ENCODE results near the gene LRRC3B. TPM values are rescaled to one million over a fixed set of nuclear protein-coding genes. Genes with fewer than 3 reads are reported as not detected.

LRRC3B gene
- total and polyA plus RNA-seq, 2 donors from 2014 or later, result 0.19 TPM; not detected in 1

DNA sequence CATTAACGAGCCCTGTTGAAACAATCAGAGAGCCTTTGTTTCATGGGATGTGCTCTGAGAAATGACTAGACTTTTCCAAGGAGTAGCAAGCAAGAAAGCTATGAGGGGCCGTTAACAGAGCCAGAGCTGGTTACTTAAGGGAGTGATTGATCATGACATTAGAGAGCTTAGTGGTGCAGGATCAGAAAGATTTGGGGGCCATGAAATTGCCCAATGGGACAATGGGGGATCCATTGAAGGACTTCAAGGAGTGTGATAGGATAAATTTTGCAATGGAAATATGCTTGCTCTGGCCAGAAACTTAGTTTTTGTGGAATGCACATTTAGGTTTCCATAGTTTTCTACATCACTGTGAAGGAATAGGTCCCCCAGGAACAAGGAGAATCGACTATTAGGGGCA is 45.6 kb downstream of the LRRC3B start:
- no peaks in the 10 kb centered on the region for H3K9me3 ChIP-seq (ENCODE audit: control insufficient read depth in 2 of 3, insufficient read depth in 1 of 3, low read length in 3 of 3)
- H3K9ac ChIP-seq (ENCODE audit: low read length in 3 of 3), result no peak overlapping the region
- H3K27me3 ChIP-seq (ENCODE audit: control insufficient read depth, insufficient read depth, low read length), result no peaks in the 10 kb centered on the region
- intact Hi-C loops (cut with DNase I), result no loop called here
- H3K27ac ChIP-seq (ENCODE audit: low read depth in 2 of 2, low read length in 2 of 2), result no peak overlapping the region
- FAIRE-seq (no peak), DNase-seq (no peak)
- TF ChIP-seq, protein P1, sequence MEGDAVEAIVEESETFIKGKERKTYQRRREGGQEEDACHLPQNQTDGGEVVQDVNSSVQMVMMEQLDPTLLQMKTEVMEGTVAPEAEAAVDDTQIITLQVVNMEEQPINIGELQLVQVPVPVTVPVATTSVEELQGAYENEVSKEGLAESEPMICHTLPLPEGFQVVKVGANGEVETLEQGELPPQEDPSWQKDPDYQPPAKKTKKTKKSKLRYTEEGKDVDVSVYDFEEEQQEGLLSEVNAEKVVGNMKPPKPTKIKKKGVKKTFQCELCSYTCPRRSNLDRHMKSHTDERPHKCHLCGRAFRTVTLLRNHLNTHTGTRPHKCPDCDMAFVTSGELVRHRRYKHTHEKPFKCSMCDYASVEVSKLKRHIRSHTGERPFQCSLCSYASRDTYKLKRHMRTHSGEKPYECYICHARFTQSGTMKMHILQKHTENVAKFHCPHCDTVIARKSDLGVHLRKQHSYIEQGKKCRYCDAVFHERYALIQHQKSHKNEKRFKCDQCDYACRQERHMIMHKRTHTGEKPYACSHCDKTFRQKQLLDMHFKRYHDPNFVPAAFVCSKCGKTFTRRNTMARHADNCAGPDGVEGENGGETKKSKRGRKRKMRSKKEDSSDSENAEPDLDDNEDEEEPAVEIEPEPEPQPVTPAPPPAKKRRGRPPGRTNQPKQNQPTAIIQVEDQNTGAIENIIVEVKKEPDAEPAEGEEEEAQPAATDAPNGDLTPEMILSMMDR (IDR thresholded peaks at IDR 0.05; ENCODE audit: borderline replicate concordance, extremely low read depth, insufficient read depth), result no peak
- H3K36me3 ChIP-seq (ENCODE audit: control insufficient read depth in 2 of 3, insufficient read depth in 3 of 3, low read length in 3 of 3), result no peaks in the 10 kb centered on the region
- no peak overlapping the region for H3K4me3 ChIP-seq (ENCODE audit: low read length in 3 of 3)
- no peaks in the 10 kb centered on the region for H3K4me1 ChIP-seq (ENCODE audit: control insufficient read depth in 2 of 3, insufficient read depth in 2 of 3, low read depth in 1 of 3, low read length in 3 of 3)

- intact Hi-C loops (cut with DNase I), result no loop called here
- DNase-seq (no peak), FAIRE-seq (no peak)
- Histone ChIP-seq H3K27me3 (ENCODE audit: control insufficient read depth, insufficient read depth, low read length) (no peaks in the 10 kb centered on the region), H3K9ac (ENCODE audit: low read length in 3 of 3) (no peak overlapping the region), H3K4me1 (ENCODE audit: control insufficient read depth in 2 of 3, insufficient read depth in 2 of 3, low read depth in 1 of 3, low read length in 3 of 3) (no peaks in the 10 kb centered on the region), H3K9me3 (ENCODE audit: control insufficient read depth in 2 of 3, insufficient read depth in 1 of 3, low read length in 3 of 3) (no peaks in the 10 kb centered on the region), H3K27ac (ENCODE audit: low read depth in 2 of 2, low read length in 2 of 2) (no peak overlapping the region), H3K4me3 (ENCODE audit: low read length in 3 of 3) (no peak overlapping the region), H3K36me3 (ENCODE audit: control insufficient read depth in 2 of 3, insufficient read depth in 3 of 3, low read length in 3 of 3) (no peaks in the 10 kb centered on the region)
- TF ChIP-seq, protein P1 (IDR thresholded peaks at IDR 0.05; ENCODE audit: borderline replicate concordance, extremely low read depth, insufficient read depth), result no peak
Observed at GRCh38 chr3:26668696-26669095, 46.1 kb downstream of the LRRC3B start.

DNA sequence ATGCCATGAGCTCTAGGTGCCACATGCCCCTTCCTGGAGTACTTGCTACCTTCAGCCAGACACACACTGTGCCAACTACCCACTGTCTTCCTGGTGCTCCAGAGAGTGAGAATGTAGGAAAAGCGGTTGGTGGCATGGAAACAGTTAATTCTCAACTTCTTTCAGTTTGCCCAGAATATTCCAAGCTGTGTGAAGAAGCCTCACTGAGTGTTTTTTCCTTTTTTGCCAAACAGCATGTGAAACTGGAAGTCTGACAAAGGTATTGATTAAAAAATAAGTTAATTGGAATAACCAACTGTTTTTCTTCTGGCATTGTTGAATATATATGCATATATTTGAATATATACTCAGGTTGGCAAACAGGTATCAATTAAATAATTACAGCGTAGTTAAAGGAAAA is 52.8 kb downstream of the LRRC3B start:
- TF ChIP-seq, protein P1 (IDR thresholded peaks at IDR 0.05; ENCODE audit: borderline replicate concordance, extremely low read depth, insufficient read depth), result no peak
- FAIRE-seq (no peak), DNase-seq (no peak)
- intact Hi-C loops (cut with DNase I), result no loop called here
- Histone ChIP-seq H3K36me3 (ENCODE audit: control insufficient read depth in 2 of 3, insufficient read depth in 3 of 3, low read length in 3 of 3) (no peaks in the 10 kb centered on the region), H3K4me3 (ENCODE audit: low read length in 3 of 3) (no peak overlapping the region), H3K9me3 (ENCODE audit: control insufficient read depth in 2 of 3, insufficient read depth in 1 of 3, low read length in 3 of 3) (no peaks in the 10 kb centered on the region), H3K27ac (ENCODE audit: low read depth in 2 of 2, low read length in 2 of 2) (no peak overlapping the region), H3K27me3 (ENCODE audit: control insufficient read depth, insufficient read depth, low read length) (no peaks in the 10 kb centered on the region), H3K4me1 (ENCODE audit: control insufficient read depth in 2 of 3, insufficient read depth in 2 of 3, low read depth in 1 of 3, low read length in 3 of 3) (no peaks in the 10 kb centered on the region), H3K9ac (ENCODE audit: low read length in 3 of 3) (no peak overlapping the region)

GRCh38 chr3:26681632-26682031 is 59.1 kb downstream of the LRRC3B start:
- H3K4me3 ChIP-seq (ENCODE audit: low read length in 3 of 3), result no peak overlapping the region
- no peaks in the 10 kb centered on the region for H3K4me1 ChIP-seq (ENCODE audit: control insufficient read depth in 2 of 3, insufficient read depth in 2 of 3, low read depth in 1 of 3, low read length in 3 of 3)
- FAIRE-seq (no peak), DNase-seq (no peak)
- intact Hi-C loops (cut with DNase I), result no loop called here
- H3K9me3 ChIP-seq (ENCODE audit: control insufficient read depth in 2 of 3, insufficient read depth in 1 of 3, low read length in 3 of 3), result no peaks in the 10 kb centered on the region
- no peak overlapping the region for H3K9ac ChIP-seq (ENCODE audit: low read length in 3 of 3)
- no peaks in the 10 kb centered on the region for H3K36me3 ChIP-seq (ENCODE audit: control insufficient read depth in 2 of 3, insufficient read depth in 3 of 3, low read length in 3 of 3)
- no peaks in the 10 kb centered on the region for H3K27me3 ChIP-seq (ENCODE audit: control insufficient read depth, insufficient read depth, low read length)
- TF ChIP-seq, protein P1 (IDR thresholded peaks at IDR 0.05; ENCODE audit: borderline replicate concordance, extremely low read depth, insufficient read depth), result no peak
- H3K27ac ChIP-seq (ENCODE audit: low read depth in 2 of 2, low read length in 2 of 2), result no peak overlapping the region

Data from kidney (tissue), 14 donors.